ENCODE measurements around the gene EPOP. TPM values are rescaled to one million over a fixed set of nuclear protein-coding genes. Genes with fewer than 3 reads are reported as not detected.

EPOP gene
- total RNA-seq: 1 to 10 TPM; 1.5 to 2.1 TPM
- polyA plus RNA-seq (ENCODE audit: insufficient read length in 6 of 6): 1 to 10 TPM; 1.6 to 2.1 (median 1.7) TPM
- long read RNA-seq, donor 1, transcript EPOP-201 (1 exons, 3,719 nt): major isoform, 7 of 7 reads
- long read RNA-seq, donor 1, partial matches to known transcripts: 0 of 7 reads
- long read RNA-seq, donor 1, other reads (novel, unspliced or antisense): 0 of 7 reads
- long read RNA-seq, donor 2, partial matches to known transcripts: 0 of 3 reads
- long read RNA-seq, donor 2, other reads (novel, unspliced or antisense): 0 of 3 reads
- long read RNA-seq, donor 3, partial matches to known transcripts: 0 of 2 reads
- long read RNA-seq, donor 3, other reads (novel, unspliced or antisense): 0 of 2 reads
- long read RNA-seq, donor 4: 0 reads
- long read RNA-seq, donor 5, partial matches to known transcripts: 0 of 1 reads
- long read RNA-seq, donor 5, other reads (novel, unspliced or antisense): 0 of 1 reads
- long read RNA-seq, donor 6, partial matches to known transcripts: 0 of 4 reads
- long read RNA-seq, donor 6, other reads (novel, unspliced or antisense): 0 of 4 reads
- long read RNA-seq, donor 7: 0 reads
- long read RNA-seq, donor 8, partial matches to known transcripts: 0 of 2 reads
- long read RNA-seq, donor 8, other reads (novel, unspliced or antisense): 0 of 2 reads
- long read RNA-seq, donor 9, partial matches to known transcripts: 0 of 1 reads
- long read RNA-seq, donor 9, other reads (novel, unspliced or antisense): 0 of 1 reads
- long read RNA-seq, donor 10: 0 reads
- long read RNA-seq, donor 11: 0 reads
- long read RNA-seq, donor 12, partial matches to known transcripts: 0 of 2 reads
- long read RNA-seq, donor 12, other reads (novel, unspliced or antisense): 0 of 2 reads

DNA sequence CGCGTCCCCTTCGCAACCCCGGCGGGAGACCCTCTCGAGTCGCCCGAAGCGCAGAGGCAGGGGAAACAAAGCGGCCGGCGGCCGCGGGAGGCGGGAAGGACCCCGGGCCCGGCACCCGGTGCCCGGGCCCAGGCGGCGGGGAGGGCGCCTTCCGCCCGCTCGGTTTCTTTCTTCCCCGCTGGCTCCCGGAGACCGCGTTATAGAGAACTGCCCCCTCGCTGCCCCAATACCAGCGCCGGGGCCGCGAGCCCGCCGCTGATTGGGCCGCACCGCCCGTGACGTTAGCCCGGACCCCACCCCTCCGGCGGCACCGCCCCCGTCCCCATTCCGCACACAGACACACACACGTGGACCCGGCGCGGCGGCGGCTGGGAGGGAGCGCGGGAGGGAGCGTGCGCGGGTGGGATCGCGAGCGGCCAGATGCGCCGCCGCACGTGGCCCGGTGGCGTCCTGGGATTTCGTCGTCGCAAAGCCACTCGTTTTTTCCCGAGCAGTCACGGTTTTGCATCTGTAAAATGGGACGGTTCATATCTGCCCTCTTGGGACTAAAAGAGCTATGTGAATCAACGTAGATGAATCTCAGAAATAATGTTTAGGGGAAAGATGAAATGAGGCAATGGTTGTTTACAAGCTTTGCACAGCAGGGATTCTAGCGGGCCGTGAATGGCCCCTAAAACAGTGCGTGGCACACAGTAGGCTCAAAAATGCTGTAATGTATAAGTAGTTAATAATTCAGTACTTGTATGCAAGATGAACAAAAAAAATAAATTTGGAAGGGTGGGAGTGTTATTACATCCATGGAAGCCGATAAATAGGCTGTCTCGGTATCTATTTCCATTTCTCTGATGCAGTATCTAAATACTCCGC lies at the start of gene EPOP:
TSS of gene EPOP (minus strand) at position 209 of the 867 bp plus-strand sequence. CDS start 462 bp downstream, outside the sequence.
- intact Hi-C loops (cut with DNase I): loop anchor here in 1 of 2 donors (5.0 kb wide), 1 partner anchor 62 kb away; no protein-coding TSS in a partner anchor
- peak; percentile 93 for ATAC-seq
- peaks cover 39 to 63% of the 10 kb centered on the region in 2 donors for H3K27me3 ChIP-seq

GRCh38 chr17:38721802-38722201 lies 47.0 kb upstream of the EPOP start:
- H3K9me3 ChIP-seq: no peaks in the 10 kb centered on the region
- no peak overlapping the region for H3K27ac ChIP-seq
- H3K36me3 ChIP-seq: peaks cover 0 to 89% of the 10 kb centered on the region in 2 donors
- DNase-seq (no peak), ATAC-seq (no peak)
- H3K4me1 ChIP-seq: peaks cover 0 to 4% of the 10 kb centered on the region in 2 donors
- no peak for TF ChIP-seq CTCF (IDR thresholded peaks at IDR 0.05)
- H3K4me3 ChIP-seq: no peak overlapping the region
- intact Hi-C loops (cut with DNase I): no loop called here
- H3K27me3 ChIP-seq: no peaks in the 10 kb centered on the region

More for the DNA sequence above, at the start of gene EPOP:
- no peak for TF ChIP-seq CTCF (IDR thresholded peaks at IDR 0.05)
- Histone ChIP-seq H3K4me1 (peaks cover 15 to 47% of the 10 kb centered on the region in 2 donors), H3K27ac (no peak within 1 kb of the TSS), H3K9me3 (no peaks in the 10 kb centered on the region), H3K36me3 (no peaks in the 10 kb centered on the region), H3K4me3 (peak within 1 kb of the TSS; percentile 49 to 66)
- peak; percentile 56 to 95 (median 88) for DNase-seq

- intact Hi-C loops (cut with DNase I): no loop called here
- Histone ChIP-seq H3K27me3 (no peaks in the 10 kb centered on the region), H3K27ac (no peak overlapping the region), H3K9me3 (no peaks in the 10 kb centered on the region), H3K36me3 (peaks cover 0 to 98% of the 10 kb centered on the region in 2 donors), H3K4me3 (no peak overlapping the region), H3K4me1 (peaks cover 0 to 4% of the 10 kb centered on the region in 2 donors)
- ATAC-seq (no peak), DNase-seq (no peak)
- no peak for TF ChIP-seq CTCF (IDR thresholded peaks at IDR 0.05)
These were observed 46.2 kb upstream of the EPOP start for GRCh38 chr17:38720941-38721340.

- H3K36me3 ChIP-seq: peaks cover 0 to 100% of the 10 kb centered on the region in 2 donors
- H3K27me3 ChIP-seq: no peaks in the 10 kb centered on the region
- no peak for TF ChIP-seq CTCF (IDR thresholded peaks at IDR 0.05)
- no peaks in the 10 kb centered on the region for H3K9me3 ChIP-seq
- intact Hi-C loops (cut with DNase I): no loop called here
- no peak for DNase-seq
- peaks cover 0 to 4% of the 10 kb centered on the region in 2 donors for H3K4me1 ChIP-seq
- no peak overlapping the region for H3K27ac ChIP-seq
- no peak for ATAC-seq
- H3K4me3 ChIP-seq: no peak overlapping the region
These were observed 45.3 kb upstream of the EPOP start for GRCh38 chr17:38719943-38720641.

All from left lung (tissue), 14 donors.